GM21717 (cell line): Measurements from ENCODE around the gene ACOT11.
"Not testable (repeated sequence)": the region's sequence is repeated elsewhere in the genome, so short reads cannot be mapped to it uniquely, and the experiment has no call there.

ENCODE experiments used
- ATAC-seq: cut with Tn5 transposase; IDR thresholded peaks from one replicate; pipeline ENCODE4 v1.9.1; 2021; ENCODE audit warnings: mild to moderate bottlenecking, moderate library complexity; ENCODE audit not compliant: unreplicated experiment

The ACOT11 gene

DNA sequence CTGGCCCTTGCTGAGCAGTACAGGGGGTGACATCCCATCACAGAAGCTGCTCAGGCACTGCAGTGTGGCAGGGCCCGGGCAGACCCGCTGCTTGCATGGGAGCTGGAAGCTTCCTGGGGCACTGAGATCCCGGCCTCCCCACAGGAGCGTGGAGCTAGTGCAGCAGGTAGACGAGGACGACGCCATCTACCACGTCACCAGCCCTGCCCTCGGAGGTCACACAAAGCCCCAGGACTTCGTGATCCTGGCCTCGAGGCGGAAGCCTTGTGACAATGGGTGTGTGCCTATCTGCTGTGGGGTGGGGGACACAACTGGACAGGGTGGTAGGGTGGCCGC lies 58.9 kb downstream of the ACOT11 start:
- ATAC-seq, result no peak

DNA sequence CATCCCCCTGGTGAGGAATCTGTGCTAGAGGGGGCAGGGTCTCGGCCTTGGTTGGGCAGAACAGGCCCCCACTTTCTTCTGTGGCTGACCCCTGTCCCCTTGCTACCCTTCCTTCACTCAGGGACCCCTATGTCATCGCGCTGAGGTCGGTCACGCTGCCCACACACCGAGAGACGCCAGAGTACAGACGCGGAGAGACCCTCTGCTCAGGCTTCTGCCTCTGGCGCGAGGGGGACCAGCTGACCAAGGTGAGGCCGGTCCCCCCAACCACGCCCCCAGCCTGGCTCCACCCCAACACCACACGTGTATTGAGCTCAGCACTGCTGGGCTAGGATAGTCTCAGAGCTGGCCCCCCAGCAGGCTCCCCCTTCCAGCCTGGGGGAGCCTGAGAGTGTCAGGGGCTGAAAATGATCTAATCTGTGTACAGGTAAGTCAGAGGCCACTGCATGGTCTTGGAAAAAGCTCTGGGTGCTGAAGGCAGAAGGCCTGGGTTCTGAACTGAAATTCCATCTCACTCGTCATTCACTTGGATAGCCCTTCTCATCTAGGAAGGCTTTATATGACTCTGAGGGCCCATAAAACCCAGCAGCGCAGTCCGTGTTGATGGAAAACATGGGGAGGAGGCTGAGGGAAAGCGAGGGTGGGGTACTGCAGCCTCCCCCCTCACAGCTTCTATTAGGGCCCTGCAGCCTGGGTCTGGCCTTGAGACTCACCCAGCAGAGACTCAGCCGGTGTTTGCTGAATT lies 60.0 kb downstream of the ACOT11 start:
- ATAC-seq, result no peak

DNA sequence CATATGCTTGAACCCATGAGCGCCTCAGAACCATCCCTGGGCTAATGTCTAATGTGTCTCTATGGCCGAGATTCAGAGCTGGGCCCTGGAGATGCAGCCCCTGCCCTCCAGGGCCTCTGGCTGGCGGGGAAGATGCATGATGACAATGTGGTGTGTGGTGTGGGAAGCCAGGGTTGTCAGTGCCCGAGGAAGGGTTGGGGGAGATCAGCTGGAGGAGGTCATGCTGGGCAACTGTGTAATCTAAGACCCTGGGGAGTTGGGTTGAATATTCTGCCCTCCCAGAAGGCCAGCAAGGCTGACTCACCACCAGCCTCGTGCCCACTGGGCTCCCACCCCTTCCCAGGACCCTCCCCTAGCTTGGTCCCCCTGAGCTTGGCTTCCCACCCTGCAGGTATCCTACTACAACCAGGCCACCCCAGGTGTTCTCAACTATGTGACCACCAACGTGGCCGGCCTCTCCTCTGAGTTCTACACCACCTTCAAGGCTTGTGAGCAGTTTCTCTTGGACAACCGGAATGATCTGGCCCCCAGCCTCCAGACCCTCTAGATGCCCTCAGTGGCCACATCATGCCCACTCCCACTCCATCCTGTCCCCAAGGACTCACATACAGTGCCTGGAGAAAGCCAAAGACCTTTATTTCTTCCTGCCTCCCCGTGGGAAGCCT lies 60.7 kb downstream of the ACOT11 start:
- no peak for ATAC-seq

DNA sequence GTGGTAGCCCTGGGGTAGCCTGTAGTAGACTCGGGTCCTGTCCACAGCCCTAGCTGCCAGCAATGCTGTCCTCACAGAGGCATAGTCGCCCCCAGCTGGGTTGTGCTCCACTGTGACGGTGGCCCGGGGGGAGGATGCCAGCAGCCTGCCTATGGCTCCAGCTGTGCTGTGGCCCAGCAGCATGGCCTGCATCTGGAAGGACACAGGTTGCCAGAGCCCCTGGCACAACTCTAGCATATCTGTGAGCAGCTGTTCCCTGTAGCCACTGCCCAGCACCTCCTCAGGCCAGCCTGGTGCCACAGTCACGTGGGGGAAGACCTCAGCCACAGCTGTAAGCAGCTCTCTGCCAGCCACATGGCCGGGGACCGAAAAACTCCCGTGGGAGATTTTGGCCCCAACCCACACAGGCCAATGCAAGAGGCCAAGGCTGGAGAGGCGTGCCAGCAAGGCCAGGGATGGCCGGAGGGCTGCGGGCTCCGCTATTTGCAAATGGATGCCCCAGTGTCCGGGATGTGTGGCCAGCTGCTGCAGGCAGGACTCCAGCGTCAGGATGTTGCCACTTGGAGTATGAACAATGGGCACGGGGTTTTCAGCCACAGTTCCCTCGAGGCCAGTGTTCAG lies 61.4 kb downstream of the ACOT11 start:
- ATAC-seq, result no peak

DNA sequence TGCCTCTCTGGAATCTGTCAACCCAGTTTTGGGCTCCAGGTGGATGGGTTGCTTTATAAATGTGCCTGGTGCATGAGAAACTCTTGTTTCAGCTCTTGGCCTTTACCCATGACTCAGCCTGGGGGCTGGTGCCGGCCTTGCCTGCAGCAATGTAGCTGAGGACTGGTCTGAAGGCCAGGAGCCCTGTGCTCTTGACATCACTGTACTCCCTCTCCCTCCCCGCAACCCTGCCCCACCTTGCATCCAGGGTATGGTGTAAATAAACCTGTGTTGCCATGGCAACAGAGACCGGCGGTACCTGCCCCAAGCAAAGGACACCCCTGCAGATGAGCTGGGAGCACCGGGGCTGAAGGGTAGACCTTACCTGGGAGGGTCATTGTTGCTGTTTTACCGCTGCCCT lies 62.0 kb downstream of the ACOT11 start:
- no peak for ATAC-seq

DNA sequence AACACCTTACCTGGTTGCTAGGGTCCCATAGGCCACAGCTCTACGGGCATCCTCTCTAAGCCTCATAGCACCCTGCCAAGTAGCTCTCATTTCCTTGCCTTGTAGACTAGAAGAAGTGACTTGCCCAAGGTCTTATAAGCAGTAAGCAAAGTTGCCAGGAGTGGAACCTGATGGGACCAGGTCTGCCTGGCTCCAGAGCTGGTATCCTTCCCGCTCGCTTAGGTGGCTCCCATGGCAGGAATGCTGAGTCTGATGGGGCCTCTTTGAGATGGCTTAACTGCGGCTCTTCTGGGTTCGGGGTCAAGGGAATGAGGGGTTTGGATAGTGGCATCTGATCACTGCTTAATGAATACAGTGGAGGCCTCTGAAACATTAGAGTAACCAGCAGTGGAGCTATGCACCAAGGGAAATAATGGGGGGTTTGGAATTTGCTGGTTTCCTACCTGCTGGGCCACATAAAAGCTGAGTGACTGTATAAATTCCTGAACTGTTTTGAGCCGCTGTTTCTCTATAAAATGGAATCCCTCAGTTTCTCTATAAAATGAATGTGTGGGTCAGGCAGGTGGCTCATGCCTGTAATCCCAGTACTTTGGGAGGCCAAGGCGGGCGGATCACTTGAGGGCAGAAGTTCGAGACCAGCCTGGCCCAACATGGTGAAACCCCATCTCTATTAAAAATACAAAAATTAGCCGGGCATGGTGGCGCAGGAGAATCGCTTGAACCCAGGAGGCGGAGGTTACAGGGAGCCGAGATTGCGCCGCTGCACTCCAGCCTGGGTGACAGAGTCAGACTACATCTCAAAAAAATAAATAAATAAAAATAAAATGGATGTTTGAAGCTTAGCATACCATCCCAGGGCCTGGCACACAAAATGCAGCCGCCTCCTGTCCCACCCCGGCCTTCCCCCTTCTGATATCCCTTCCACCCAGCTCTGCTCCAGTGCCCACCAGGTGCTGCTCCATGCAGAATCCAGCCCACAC lies 62.9 kb downstream of the ACOT11 start:
- ATAC-seq, result no peak

DNA sequence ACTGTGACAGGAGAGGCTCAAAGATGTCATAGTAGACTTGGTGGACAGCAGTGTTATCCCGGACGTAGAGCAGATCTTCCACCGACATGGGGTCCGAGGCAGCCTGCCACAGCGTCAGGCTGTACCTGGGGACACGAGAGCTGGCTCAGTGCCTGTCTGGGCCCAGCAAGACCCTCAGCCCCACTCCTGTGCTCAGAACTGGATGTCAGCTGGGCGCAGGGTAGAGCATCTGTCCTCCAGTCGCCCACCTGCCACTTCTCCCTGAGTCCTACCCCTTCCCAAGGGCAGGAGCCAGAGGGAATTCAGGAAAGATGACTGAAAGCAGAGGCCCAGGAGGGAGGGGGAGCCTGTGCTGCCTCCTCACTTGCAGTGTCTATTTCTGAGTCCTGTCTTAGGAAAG lies 63.6 kb downstream of the ACOT11 start:
- ATAC-seq, result no peak

DNA sequence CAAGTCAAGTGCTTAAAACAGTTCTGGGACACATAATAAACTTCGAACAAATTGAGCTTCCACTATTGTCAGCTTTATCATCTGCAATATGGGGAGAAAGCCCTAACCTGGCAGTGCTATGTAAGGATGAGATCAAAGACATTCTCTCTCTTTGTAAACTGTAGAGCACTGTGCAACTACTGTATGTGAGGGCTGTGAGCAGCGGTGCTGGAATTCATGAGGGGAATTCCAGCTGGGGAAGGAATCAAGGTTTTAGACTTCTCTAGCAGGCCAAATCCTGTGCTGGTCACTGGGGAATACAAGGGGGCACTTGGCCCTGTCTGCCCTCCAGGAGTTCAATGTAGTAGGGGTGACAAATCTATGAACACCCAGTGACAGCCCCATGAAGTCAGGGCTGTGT lies 66.0 kb downstream of the ACOT11 start:
- ATAC-seq, result no peak

DNA sequence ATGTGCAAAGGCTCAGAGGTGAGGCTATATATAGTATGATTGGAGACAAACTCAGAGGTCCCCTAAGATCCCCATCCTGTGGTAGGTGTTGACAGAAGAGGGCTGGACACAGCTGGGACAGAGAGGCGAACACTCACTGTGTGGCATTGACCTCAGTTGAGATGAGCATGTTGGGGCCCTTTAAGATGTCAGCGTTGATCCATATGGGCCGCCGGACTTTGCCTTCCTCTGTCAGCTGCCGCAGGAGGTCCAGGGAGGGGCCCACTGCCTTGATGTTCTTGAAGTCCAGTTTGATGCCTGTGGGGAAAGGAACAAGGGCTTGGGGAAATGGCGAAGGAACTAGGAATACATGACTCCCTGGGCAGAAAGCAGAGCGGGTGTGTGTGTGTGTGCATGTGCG lies 66.5 kb downstream of the ACOT11 start:
- ATAC-seq, result no peak

DNA sequence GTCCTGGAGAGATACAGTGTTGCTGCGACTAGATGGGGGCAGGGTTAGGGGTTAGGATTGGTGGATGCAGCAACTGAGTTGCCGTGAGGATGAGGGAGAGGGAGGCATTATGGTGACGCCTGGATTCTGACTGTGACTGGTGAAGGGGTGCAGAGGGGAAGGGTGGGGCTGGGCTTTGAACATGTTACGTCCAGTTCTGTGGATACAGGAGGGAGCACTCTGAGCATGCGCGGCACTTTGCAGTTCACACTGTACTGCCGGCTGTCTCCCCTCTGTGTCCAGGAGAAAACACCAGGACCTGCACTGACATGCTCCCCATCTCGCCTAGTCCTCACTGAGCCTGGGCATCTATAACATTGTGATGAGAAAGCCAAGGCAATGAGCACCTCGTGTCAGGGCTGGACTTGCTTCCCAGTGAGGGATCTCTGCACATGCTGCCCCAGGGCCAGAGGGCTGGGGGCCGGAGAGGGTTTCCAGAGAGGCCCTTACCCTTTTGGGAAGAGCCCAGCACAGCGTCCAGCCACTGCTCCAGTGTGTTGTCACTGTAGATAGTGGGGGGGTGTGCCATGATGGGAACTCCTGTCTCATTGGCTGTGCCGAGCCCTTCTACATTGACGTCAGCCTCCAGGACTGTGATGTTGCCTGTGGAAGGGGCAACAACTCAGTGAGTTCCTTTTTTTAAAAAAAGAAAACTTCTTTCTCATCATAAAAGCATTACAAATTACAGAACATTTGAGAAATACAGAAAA lies 67.7 kb downstream of the ACOT11 start:
- no peak for ATAC-seq

DNA sequence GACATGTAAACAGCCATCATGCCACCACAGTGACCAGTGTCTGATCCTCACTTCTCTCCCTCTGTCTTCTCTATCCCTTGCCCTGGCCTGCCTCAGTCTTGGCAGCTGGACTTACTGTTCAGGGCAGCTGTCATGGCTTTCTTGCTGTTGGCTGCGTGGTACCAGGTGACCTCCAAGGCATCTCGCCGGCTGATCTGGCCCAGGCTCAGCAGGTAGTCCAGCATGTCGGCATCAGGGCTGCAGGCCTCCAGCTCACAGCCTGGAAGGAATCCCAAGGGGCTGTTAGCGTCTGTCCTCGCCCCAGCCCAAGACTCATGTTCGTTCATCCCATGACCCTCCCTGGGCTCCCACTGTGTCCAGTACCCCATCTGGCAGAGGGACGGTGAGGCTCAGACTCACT lies 71.7 kb downstream of the ACOT11 start:
- no peak for ATAC-seq

DNA sequence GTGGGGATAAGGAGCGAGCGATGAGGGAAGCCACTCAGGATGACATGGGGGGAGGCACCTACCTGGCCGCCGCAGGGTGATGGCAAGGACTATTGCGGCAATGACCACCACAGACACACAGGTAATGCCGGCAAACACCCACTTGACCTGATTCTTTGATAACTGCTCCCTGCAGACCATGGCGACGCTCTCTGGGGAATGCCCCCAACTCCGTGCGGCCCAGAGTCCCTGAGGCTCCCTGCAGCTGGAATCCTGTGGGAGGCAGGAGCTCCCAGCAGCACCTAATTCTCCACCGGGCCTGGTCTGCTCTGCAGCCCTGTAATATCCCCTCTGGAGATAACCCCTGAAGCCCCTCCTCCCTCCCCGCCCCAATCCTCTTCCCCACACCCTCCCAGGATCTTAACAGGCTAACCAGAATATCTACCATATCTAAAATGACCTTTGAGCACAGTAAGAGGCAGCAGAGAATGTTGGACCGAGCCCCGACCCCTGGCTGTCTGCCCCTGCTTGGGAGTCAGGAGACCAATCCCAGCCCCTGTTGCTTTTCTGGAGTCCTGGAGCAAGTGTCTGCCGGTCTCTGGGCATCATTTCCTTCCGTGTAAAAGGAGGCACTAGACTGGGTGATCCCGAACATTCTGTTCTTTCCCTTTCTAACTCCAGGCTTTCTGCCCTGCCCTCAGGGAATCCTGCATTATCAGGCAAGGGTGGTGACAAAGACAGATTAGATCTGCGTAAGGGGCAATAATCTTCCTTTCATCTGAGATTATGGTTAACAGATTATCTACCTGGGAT lies 75.4 kb downstream of the ACOT11 start, which contains the start of gene FAM151A:
Gene FAM151A, minus strand, starts transcription at position 310 of the 792 bp plus-strand sequence. Its CDS starts 130 bp downstream, at position 180.
- no peak for ATAC-seq

DNA sequence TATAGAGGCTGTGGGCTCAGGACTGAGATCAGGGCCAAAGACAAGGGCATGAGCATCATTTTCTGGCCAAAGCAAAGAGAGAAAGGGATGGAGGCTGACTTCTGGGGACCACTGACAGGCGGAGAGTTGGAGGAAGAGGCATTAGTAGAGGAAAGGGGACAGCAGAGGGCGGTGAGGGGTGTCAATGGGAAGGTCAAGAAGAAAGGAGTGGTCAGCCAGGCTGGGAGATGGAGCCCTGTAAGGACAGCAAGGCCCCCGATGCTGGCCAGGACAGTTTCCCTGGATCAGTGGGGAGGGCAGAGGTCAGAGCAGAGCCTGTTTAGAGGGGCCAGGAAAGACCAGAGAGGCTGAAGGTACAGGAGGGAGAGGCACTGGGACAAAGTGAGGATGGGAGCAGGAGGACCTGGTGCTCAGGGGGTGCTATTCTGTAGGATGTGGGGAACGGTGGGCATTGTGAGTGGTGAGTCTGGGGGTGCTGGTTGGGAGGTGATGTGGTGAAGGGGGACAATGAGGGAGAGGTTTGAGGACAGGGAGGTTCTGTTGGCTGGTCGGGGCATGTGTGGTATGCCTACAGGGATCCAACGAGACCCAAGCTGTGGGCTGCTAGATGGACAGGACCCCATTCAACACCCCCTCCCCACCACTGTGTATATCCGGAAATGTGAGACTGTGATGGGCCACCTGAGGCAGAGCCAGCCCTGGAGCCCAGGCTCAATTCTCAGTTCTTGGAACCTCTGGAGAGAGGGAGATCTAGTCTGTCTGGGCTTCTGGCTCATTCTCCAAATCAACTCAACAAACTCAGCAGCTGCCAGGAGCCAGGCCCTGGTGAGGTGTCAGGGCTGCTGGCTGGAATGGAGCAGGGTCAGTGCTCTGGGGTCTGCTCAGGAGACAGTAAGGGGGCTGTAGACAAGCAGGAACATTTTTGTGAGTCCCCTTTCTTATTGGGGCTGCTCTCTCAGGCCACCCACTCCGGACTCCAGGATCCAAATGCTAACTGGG lies 76.7 kb downstream of the ACOT11 start:
- no peak for ATAC-seq

DNA sequence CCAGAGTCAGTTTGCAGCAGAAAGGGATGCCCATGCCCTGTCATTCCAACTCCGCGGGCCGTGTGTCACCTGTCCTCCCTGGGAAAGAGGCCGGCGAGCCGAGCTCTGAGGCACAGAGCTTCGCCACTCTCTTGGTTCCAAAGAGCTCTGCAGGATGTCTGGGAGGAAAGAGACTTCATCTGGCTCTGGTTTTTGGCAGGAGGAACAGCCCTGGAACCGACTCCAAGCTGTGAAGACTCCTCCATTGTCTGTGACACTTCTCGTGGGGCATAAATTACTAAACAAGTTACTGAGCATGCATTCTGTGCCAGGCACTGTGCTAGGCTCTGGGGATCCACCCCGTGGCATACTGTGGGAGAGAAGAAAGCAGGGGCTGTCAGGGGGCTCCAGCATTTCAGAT lies 79.2 kb downstream of the ACOT11 start:
- no peak for ATAC-seq

DNA sequence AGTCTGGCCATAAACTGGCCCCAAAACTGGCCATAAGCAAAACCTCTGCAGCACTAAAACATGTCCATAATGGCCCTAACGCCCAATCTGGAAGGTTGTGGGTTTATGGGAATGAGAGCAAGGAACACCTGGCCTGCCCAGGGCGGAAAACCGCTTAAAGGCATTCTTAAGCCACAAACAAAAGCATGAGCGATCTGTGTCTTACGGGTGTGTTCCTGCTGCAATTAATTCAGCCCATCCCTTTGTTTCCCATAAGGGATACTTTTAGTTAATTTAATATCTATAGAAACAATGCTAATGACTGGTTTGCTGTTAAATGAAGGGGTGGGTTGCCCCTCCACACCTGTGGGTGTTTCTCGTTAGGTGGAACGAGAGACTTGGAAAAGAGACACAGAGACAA lies 87.8 kb downstream of the ACOT11 start:
- ATAC-seq, result not testable (repeated sequence)

DNA sequence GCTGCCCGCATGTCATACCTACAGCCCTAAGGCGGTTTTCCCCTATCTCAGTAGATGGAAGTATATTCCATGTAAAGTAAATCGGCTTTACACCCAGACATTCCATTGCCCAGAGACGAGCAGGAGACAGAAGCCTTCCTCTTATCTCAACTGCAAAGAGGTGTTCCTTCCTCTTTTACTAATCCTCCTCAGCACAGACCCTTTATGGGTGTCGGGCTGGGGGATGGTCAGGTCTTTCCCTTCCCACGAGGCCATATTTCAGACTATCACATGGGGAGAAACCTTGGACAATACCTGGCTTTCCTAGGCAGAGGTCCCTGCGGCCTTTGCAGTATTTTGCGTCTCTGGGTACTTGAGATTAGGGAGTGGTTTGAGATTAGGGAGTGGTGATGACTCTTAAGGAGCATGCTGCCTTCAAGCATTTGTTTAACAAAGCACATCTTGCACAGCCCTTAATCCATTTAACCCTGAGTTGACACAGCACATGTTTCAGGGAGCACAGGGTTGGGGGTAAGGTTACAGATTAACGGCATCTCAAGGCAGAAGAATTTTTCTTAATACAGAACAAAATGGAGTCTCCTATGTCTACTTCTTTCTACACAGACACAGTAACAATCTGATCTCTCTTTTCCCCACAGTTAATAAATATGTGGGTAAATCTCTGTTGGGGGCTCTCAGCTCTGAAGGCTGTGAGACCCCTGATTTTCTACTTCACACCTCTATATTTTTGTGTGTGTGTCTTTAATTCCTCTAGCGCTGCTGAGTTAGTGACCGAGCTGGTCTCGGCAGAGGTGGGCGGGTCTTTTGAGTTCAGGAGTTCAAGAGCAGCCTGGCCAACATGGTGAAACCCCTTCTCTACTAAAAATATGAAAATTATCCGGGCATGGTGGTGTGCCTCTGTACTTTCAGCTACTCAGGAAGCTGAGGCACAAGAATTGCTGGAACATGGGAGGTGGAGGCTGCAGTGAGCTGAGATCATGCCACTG lies 88.7 kb downstream of the ACOT11 start:
- ATAC-seq, result not testable (repeated sequence)

DNA sequence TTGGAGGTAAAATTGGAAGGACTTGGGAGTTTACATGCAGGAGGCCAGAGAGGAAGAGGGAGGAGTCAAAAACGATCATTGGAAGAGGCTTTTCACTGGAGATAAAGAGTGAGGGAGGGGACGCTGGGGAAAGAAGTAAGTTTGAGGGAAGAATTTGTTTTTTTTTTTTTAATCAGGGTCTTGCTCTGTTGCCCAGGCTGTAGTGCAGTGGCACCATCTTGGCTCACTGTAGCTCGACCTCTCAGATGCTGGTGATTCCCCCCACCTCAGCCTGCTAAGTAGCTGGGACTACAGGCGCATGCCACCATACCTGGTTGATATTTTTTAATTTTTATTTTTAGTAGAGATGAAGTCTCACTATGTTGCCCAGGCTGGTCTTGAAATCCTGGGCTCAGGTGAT lies 92.3 kb downstream of the ACOT11 start:
- no peak for ATAC-seq
